Sciatic nerve (tissue), 2 donors: ENCODE data around the gene PFKFB1. TPM values are rescaled to one million over a fixed set of nuclear protein-coding genes. Genes with fewer than 3 reads are reported as not detected.
"Not testable (repeated sequence)": the region's sequence is repeated elsewhere in the genome, so short reads cannot be mapped to it uniquely, and the experiment has no call there.

Source experiments
- ATAC-seq: fragments of 200-7000 bp; cut with Tn5 transposase; one replicate; pipeline ENCODE4 v1.9.1; 2020; ENCODE audit warnings: mild to moderate bottlenecking, moderate library complexity
- DNase-seq: peaks from one replicate; pipeline ENCODE4 v3.0.0-alpha.2; 2020; ENCODE audit warnings: low spot score
- intact Hi-C: fragments of 100-400 bp; cut with DNase I; formaldehyde crosslinking; loops from one replicate; pipeline ENCODE4 v1.14.2; 2022
- total RNA-seq: library from RNA; stranded (reverse); fragmentation: NEBNext Ultra II Directional; extraction: Animal tissue kit (Norgen Biotek cat#: 25700); gene quantifications from one replicate; pipeline ENCODE4 v1.2.1, GENCODE V29; 2021
- donor health status: DM: no; HTN: no; CAD: no.
- donor health status: DM: no; HTN: no; CAD: no.

Gene PFKFB1
- total RNA-seq, 1 donor from 2014 or later: 2.2 TPM

- ATAC-seq: no peak
- intact Hi-C loops: no loop called here
- no peak for DNase-seq
These were observed 1.6 kb upstream of the PFKFB1 start for GRCh38 chrX:54995621-54996020.

GRCh38 chrX:54994668-54995351 lies 822 bp upstream of the PFKFB1 start:
- intact Hi-C loops: no loop called here
- DNase-seq: no peak
- ATAC-seq: no peak

DNA sequence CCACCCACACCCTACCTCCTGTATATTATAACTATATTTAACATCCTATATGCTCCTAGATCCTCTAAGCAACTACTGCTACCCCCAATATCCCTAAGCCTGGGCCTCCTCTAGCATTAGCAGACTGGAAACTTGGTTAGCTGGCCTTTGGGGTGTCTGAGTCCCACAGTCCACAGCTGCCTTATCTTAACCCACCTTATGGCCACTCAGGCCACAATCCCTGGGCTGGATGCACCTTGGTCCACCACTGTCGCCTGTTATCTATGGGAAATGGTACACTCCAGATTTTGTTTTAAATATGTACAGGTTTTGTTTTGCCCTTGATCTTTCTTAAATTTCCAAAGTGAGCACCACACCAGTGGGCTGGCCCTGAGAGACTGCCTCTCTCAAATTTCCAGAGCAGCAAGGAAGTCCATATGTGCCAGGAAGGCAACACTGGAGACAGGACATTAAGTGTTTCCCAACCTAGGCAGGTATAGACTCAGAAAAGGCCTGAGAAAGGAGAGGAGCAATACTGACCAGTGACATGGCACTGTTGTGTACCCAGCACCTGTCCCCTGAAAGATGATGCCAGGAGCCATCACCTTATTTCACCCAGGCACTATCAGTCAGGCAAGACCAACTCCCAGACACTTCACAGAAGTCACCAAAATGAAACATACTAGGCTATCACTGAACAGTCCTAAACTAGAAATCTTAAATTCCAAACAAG lies 921 bp downstream of the PFKFB1 start:
- ATAC-seq (no peak), DNase-seq (no peak)
- intact Hi-C loops: no loop called here

DNA sequence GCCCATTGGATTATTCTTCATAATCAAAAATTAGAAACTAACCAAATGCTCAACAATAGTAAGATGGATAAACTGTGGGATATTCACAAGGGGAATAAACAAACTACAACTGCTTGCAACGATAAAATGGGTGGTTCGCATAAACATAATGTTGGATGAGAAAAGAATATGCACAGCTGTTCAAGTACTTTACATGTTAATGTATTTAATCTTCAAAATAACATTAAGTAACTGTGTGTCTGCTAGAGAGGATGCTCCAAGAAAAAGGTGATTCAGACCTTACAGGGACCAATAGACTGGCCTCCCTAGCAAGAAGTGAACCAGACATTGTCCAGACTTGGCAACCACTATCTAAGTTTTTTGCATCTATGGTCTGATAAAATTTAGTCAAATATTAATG lies 2.3 kb downstream of the PFKFB1 start:
- no peak for DNase-seq
- intact Hi-C loops: no loop called here
- ATAC-seq: no peak

DNA sequence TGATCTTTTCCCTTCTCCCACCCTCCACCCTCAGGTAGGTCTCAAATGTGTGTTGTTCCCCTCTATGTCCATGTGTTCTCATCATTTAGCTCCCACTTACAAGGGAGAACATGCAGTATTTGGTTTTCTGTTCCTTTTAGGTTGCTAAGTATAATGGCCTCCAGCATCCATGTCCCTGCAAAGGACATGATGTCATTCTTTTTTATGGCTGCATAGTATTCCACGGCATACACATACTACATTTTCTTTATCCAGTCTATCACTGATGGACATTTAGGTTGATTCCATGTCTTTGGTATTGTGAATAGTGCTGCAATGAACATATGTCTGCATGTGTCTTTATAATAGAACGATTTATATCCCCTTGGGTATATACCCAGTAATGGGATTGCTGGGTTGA lies 10.7 kb downstream of the PFKFB1 start:
- ATAC-seq: not testable (repeated sequence)
- intact Hi-C loops: loop anchor here (5.0 kb wide), 1 partner anchor 401 kb away; no protein-coding TSS in a partner anchor

GRCh38 chrX:54980334-54980733 lies 13.7 kb downstream of the PFKFB1 start:
- ATAC-seq (no peak), DNase-seq (no peak)
- intact Hi-C loops: loop anchor here (5.0 kb wide), 1 partner anchor 398 kb away; no protein-coding TSS in a partner anchor

More for the DNA sequence above, 10.7 kb downstream of the PFKFB1 start:
- DNase-seq: not testable (repeated sequence)

- DNase-seq (no peak), ATAC-seq (no peak)
- intact Hi-C loops: no loop called here
These were observed 14.6 kb downstream of the PFKFB1 start for GRCh38 chrX:54979432-54979831.

- ATAC-seq (no peak), DNase-seq (no peak)
- intact Hi-C loops: no loop called here
These were observed 15.5 kb downstream of the PFKFB1 start for GRCh38 chrX:54978448-54978847.

GRCh38 chrX:54977387-54977786 lies 16.6 kb downstream of the PFKFB1 start:
- no peak for DNase-seq
- intact Hi-C loops: no loop called here

GRCh38 chrX:54964766-54965497 lies 29.1 kb downstream of the PFKFB1 start:
- intact Hi-C loops: no loop called here
- DNase-seq: no peak

More at GRCh38 chrX:54977387-54977786, 16.6 kb downstream of the PFKFB1 start:
- no peak for ATAC-seq

GRCh38 chrX:54961750-54962149 lies 32.2 kb downstream of the PFKFB1 start:
- no peak for ATAC-seq
- intact Hi-C loops: no loop called here
- DNase-seq: no peak

More at GRCh38 chrX:54964766-54965497, 29.1 kb downstream of the PFKFB1 start:
- ATAC-seq: no peak

GRCh38 chrX:54950730-54951375 lies 43.1 kb downstream of the PFKFB1 start:
- intact Hi-C loops: no loop called here
- no peak for DNase-seq
- ATAC-seq: no peak

GRCh38 chrX:54945224-54945623 lies 48.8 kb downstream of the PFKFB1 start:
- intact Hi-C loops: no loop called here
- DNase-seq: no peak
- no peak for ATAC-seq

DNA sequence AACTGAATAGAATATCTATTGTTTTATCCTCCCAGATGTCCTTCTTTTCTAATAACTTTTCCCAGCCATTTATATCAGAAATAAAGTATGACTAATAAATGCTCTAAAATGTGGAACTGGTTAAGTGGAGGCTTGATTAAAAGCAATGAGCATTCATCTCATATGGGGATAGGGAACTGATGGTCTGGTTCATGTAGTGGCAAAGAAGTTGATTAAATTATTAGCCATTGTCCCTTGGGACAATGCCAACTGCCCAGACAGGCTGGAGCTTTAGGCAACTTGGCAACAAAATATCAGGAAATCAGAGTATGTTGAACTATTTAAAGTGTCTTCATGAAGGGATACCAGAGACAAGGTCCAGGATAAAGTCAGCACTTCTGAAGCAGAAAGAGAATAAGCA lies 49.2 kb downstream of the PFKFB1 start:
- DNase-seq (no peak), ATAC-seq (no peak)
- intact Hi-C loops: no loop called here

DNA sequence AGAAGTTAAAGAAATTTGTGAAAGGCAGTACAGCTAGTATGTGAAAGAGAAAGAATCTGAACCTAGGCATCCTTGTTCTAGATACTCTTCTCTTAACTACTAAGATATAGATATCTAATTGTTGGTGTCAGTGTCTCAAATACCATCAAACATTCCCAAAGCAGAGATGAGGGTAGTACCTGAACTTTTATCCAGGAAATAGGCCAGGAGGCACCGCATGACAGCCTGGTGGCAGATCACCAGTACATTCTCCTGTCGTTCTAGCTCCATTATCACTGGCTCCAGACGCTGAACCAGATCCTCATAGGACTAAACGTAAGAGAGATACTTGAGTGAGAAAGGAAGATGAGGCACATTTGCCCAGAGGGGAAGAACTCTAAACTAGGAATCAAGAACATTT lies 56.6 kb downstream of the PFKFB1 start:
- no peak for ATAC-seq
- DNase-seq: no peak
- intact Hi-C loops: no loop called here

GRCh38 chrX:54935306-54935705 lies 58.7 kb downstream of the PFKFB1 start:
- intact Hi-C loops: no loop called here
- no peak for ATAC-seq

GRCh38 chrX:54934890-54935289 lies 59.1 kb downstream of the PFKFB1 start:
- ATAC-seq: no peak
- intact Hi-C loops: no loop called here
- no peak for DNase-seq

More at GRCh38 chrX:54935306-54935705, 58.7 kb downstream of the PFKFB1 start:
- DNase-seq: no peak

DNA sequence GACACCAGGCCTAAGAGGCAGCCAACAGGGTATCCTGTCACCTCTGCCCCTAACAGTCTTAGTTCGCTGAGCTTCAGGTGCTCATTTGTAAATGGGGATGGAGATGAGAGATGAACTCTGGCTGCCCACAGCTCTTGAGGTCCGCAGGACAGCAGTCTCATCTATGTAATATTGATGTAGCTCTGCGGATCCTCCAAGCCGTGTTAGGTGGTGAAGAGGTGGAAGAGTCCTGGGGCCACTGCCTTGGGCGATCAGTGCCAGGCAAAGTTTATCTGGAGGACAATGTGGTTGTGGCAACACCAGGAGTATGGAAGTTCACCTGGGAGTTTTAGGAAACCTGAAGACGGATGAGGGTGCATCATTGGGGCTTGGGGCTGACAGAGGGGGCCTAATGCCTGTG lies 59.9 kb downstream of the PFKFB1 start:
- DNase-seq (no peak), ATAC-seq (no peak)
- intact Hi-C loops: no loop called here

DNA sequence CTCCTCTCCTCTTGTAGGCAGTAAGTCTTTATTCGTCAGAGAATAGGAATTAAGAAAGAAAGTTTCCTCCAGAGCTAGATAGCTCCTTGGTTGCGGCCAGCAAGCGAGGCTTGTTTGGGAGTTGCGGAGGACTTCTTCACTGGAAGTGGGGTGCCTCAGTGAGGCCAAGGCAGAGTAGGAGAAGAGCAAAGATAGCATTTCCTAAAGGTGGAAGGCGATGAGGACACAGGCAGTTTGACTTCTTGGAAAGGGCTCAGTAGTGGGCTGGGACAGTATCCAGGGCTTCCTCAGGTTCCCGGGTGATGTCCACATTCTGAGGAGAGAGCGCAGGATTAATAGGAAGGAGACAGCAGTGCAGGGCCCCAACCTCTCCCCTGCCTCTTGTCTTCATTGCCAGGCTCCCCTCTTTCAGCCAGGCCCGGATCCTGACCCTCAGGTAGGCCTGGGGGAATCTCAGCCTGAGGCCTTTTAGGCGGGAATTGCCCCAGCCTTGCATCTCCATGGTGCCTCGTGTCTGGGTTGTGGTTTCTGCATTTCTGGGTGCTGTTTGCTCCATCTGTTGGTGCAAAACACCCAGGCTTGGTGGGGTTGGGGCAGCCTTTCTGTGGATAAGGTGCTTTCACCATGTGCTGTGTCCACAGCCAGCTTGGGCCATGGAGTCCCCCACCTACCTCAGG lies 60.7 kb downstream of the PFKFB1 start:
- DNase-seq (no peak), ATAC-seq (no peak)
- intact Hi-C loops: no loop called here
